Activated T-cell treated with anti-CD3 and anti-CD28 coated beads for 24 hours (primary cell): ENCODE measurements around the gene MYL3.

Source experiments
- DNase-seq: peaks from one replicate; pipeline ENCODE4 v3.0.0-alpha.2; 2020; ENCODE audit warnings: low read depth

The MYL3 gene

DNA sequence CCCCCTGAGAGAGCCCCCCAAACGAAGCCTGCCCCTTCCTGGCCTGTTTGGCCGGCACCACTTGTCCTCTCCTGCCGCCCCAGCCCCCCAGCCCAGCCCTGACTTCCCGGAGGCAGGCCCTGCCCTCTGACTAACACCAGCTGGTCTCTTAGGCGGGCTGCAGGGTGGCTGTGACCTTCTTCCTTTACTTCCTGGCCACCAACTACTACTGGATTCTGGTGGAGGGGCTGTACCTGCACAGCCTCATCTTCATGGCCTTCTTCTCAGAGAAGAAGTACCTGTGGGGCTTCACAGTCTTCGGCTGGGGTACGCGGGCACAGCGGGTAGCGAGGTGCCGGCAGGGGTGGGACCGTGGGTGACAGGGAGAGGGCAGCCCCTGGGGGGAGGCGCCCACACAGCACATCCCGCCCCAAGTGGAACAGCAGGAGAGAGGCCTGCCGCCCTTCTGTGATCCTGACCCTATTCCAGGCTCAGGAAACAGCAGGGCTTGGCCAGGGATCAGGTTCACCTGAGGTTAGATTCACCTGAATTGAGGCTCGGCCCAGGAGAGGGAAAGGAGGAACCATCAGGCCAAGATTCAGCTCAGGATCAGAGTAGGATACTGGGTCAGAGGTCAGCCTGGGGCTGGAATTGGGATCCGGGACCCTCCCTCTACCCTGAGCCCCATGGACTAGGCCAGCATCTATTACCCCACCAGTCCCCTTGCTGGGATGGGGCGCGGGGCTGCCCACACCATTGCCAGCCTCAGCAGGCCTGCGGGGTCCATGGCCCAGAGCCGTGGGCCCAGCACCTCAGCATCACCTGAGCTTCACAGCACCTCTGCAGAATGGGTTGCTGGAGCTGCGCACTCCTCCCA lies 36.1 kb upstream of the MYL3 start:
- no peak for DNase-seq

- no peak for DNase-seq
Observed at GRCh38 chr3:46898321-46899150, 35.3 kb upstream of the MYL3 start.

GRCh38 chr3:46897829-46898320 lies 34.6 kb upstream of the MYL3 start:
- DNase-seq: no peak

DNA sequence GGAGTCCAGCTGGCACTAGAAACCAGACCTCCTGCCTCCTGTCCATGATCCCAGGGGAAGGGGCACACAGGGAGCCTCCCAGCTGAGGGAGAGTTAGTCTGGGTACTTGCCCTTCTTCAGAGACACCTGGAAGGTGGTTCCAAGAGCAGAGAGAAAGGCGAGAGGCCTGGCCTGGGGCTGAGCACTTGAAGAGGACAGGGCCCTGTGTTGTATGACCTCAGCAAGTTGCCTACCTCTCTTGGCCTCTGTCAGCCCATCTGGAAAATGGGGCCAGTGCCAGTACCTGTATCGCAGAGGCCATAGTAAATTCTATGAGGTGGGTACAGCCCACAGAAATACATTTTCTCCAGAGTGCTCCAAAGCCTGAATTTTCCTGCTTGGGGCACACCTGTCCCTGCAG lies 33.8 kb upstream of the MYL3 start:
- no peak for DNase-seq

DNA sequence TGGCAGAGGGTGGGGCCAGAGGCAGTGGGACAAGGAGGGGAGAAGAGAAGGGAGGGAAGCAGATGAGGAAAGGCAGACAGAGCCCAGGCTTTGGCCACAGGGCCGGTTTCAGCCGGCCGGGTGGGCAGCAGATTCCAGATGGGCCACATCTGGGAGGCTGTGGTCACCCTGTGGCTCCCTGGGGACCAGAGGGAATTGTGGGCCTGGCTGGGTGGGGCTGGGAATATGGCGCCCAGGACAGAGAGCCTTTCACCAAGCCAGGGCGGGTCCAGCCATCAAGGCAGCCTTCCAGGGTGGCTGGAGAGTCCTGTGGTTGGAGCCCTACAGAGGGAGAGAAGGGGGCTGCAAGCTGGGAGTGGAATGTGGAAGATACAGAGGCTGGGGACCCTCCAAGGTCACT lies 33.1 kb upstream of the MYL3 start:
- no peak for DNase-seq

DNA sequence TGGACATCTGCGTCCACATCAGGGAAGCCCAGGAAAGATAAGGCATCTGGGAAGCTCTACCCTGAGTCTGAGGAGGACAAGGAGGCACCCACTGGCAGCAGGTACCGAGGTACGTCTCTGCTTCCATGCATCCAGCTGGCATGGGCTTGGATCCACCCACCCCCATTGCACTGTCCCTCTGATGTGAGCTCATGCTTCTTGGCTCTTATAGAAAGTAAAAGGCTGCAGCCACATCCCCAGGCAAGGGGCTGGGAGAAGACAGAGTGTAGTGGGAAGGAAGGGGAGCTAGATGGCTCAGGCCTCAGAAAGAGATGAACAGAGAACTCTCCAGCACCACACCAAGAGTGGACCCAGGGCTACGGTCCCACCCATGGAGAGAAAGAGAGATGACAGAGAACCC lies 32.5 kb upstream of the MYL3 start:
- DNase-seq: no peak

DNA sequence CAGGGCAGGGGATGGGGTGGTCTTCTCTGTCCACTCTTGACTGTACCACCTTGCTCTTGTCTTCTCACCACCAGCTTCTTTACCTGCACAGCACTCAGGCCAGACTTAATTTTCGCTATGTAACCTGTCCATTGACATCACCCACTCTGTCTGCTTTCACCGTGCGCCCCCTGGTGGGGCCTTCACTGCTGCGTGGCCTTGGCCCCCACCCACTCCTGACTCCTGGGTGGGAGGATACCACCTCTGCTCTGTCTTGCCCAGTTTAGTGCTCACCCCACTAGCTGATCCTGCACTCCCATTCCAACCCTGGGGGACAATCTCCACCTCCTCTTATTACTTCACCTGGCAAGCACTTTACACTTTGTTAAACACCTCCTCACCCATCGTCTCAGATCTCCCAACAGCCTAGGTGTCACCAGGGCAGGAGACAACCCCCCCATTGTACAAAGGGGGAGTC lies 32.0 kb upstream of the MYL3 start:
- DNase-seq: peak; percentile 56

DNA sequence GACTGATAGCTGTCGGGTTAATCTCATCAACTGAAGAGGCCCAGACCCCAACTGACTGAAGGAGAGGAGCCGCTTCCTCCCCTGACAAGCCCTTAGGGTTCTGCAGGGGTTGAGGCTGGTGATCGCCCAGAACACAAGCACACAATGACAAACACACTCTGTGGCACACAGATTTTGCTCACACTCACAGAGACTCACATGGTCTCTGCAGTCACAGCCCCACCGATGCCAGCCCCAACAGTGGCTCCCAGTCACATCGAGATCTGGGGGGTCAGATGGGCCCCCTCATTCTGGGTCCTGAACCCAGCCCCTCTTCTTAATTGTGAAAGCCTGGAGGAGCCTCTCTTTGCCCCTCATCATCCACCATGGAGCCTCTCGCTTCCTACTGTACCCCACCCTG lies 31.0 kb upstream of the MYL3 start:
- no peak for DNase-seq

GRCh38 chr3:46893763-46894162 lies 30.5 kb upstream of the MYL3 start:
- no peak for DNase-seq

GRCh38 chr3:46893146-46893748 lies 30.0 kb upstream of the MYL3 start:
- DNase-seq: no peak

DNA sequence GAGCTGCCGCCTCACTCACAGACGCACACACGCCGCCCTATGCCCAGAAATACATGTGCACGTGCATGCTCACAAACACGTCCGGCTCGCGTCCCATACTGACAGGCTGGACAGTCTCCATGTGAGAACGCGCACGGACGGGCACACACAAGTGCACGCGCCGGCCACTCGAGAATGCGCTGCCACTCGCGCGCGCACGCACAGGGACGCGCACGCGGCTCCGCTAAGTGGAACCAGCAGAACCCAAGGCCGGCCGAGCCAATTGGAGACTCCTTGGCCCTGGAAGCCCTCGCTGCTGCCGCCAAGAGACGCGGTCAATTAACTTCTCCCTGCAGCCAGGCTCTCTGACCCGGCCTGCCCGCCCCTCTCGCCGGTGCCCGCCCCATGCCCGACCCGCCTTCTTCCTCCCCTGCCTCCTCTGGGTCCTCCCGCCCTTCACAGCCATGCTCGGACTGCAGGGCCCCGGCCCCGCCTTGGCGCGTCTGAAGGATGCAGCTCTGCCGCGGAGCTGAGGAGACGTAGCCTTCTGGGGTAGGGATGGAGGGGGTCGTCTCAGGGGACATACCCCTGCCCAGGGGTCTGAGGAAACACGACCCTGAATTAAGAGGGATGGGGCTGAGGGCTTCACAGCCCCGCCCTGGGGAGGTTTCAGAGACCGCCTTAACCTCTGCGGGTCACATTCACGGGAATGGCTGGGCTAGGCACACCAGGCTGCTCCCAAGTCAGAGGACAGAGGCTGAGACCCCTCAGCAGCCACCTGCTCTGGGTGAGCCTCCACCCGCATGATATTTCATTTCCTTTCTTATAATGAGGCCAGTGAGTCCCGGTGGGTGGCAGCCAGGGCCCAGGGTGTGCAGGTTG lies 29.3 kb upstream of the MYL3 start:
- DNase-seq: no peak

DNA sequence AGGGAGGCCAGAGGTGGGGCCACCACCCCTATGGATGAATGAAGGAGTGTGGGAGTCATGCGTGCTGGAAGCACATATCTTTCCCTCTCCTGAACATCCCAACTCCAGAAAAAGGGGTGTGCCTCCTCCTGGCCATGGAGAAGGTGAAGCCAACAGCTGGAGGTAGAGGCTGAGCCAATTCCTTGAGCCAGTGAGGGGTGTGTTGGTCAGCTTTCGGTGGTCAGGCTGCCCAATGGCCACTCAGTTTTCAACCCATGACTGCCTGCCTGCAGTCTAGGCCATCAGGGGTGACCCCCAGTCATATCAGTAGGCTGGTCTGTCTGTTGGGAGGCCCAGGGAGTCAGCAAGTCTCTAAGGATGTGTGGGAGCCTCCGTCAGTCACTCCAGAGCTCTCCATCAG lies 27.9 kb upstream of the MYL3 start:
- DNase-seq: no peak

GRCh38 chr3:46890132-46890531 lies 26.9 kb upstream of the MYL3 start:
- no peak for DNase-seq

DNA sequence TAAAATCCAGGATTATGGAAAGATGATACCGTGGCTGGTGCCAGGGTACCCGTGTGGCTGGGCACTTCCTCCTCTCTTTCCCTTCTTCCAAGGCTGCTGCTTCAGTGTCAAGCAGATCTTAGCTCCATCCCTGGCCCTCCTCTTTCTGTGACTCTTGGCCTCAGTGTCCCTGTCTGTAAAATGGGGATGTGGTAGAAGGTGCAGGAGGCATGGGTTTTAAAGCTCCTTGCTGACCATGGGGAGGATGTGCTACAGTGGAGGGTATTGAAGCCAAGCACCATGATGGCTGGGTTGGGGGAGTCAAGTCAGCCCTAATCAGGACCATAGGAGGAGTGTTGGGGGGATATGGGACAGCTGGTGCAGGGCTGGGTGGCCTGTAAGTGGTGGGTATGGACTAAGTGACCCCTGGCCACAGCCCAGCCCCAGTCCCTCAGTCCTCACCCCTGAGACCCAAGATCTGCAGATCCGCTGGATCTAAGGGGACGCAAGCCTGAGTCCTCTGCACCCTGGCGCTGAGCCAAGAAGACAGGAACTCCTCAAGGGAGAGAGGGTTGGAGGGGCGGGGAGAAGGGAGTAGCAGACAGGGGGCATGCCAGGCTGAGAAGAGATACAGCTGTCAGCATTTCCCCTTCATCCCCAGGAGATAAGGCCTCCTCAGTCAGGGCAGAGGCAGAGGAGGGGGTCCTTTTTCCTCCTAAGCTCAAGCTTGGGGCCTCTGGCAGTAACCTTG lies 26.3 kb upstream of the MYL3 start:
- no peak for DNase-seq

GRCh38 chr3:46888705-46889104 lies 25.5 kb upstream of the MYL3 start:
- DNase-seq: no peak

DNA sequence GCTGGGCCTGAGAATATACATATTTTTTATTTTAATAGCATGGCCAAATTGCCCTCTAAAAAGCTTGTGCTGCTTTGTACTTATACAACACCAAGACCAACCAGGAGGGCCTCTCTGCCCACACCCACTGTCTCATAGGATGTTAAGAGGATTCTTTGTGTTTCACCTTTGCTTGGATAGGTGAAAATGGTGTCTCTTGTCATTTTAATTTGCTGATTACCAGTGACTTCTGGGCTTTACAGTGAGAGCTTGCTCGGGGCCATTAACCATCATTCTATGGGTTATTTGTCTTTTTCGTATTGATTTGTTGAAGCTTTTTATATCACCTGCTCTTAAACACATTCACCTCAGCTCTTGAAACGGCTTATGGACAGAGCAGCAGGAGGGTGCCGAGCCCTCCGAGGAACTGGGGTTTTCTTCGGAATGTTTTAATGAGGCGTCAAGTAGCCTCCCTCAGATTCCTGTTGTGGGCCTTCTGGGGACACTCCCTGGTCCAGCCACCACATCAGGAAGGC lies 24.8 kb upstream of the MYL3 start:
- no peak for DNase-seq

DNA sequence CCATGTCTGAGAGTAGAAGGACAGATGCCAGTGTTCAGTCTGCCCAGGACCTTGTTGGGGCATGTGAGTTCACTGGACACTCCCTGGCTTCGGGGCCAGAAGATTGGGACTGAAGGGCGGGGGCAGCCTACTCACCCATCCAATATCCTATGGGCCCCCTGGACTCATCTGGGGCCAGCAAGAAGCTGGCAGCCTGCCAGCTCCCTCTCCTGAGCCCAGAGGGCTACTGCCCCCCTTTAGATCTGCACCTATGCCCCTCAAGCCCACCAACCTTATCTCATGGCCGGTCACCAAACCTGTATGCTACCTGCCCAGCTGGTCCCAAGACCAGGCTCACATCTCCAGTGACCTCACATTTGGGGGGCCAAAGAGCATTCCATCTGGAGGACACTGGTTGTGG lies 22.4 kb upstream of the MYL3 start:
- no peak for DNase-seq

- DNase-seq: no peak
Observed at GRCh38 chr3:46884929-46885328, 21.7 kb upstream of the MYL3 start.

GRCh38 chr3:46884427-46884826 lies 21.2 kb upstream of the MYL3 start:
- DNase-seq: no peak

- no peak for DNase-seq
Observed at GRCh38 chr3:46883830-46884185, 20.6 kb upstream of the MYL3 start.
